HL-60 (cell line): ENCODE measurements around the gene SDK1.

Experiments
- CTCF ChIP-seq: IDR thresholded peaks from one replicate; pipeline ENCODE4 v1.5.1; 2011; ENCODE audit warnings: low read length, control low read depth, inconsistent platforms; ENCODE audit not compliant: insufficient read depth
- GABPA ChIP-seq: IDR thresholded peaks from 2 replicates; pipeline ENCODE4 v1.6.1; 2012; ENCODE audit warnings: low read depth
- POLR2AphosphoS5 ChIP-seq: IDR thresholded peaks from 2 replicates; pipeline ENCODE4 v1.6.1; 2012; ENCODE audit warnings: low read depth
- REST ChIP-seq: IDR thresholded peaks from 2 replicates; pipeline ENCODE4 v1.6.1; 2012; ENCODE audit warnings: low read depth; ENCODE audit not compliant: insufficient replicate concordance
- SPI1 ChIP-seq: IDR thresholded peaks from 2 replicates; pipeline ENCODE4 v1.6.1; 2012; ENCODE audit warnings: low read depth, mild to moderate bottlenecking, borderline replicate concordance

GRCh38 chr7:3960050-3960763, 659.2 kb downstream of the SDK1 start:
- TF ChIP-seq CTCF (no peak), GABPA (no peak), POLR2AphosphoS5 (no peak), REST (no peak), SPI1 (no peak)
